K562 (cell line): ENCODE measurements around the gene DHDDS. TPM values are rescaled to one million over a fixed set of nuclear protein-coding genes. Genes with fewer than 3 reads are reported as not detected.

Experiments used
- BACH1 ChIP-seq: fragments of 200-800 bp; sonication (Bioruptor generic); IDR thresholded peaks from 2 replicates; pipeline ENCODE4 v1.6.1; 2016; ENCODE audit warnings: missing genetic modification characterization, missing compliant biosample characterization
- CREM ChIP-seq: IDR thresholded peaks from 2 replicates; pipeline ENCODE4 v1.6.1; 2014; ENCODE audit warnings: antibody characterized with exemption, low read depth
- ETV5 ChIP-seq: sonication (generic); formaldehyde crosslinking; IDR thresholded peaks from 2 replicates; pipeline ENCODE4 v1.4.0; 2020; ENCODE audit warnings: low read depth, mild to moderate bottlenecking, missing genetic modification reagents
- KAT2B ChIP-seq: IDR thresholded peaks from one replicate; pipeline ENCODE4 v1.6.1; 2012; ENCODE audit warnings: low read depth, mild to moderate bottlenecking, control low read depth, inconsistent platforms, low read length, moderate library complexity
- KLF13 ChIP-seq: fragments of 450-650 bp; IDR thresholded peaks from 2 replicates; pipeline ENCODE4 v1.6.1; 2016; ENCODE audit warnings: missing genetic modification characterization, low read depth, mild to moderate bottlenecking, missing compliant biosample characterization, moderate library complexity, borderline replicate concordance
- TBL1XR1 ChIP-seq, 2 experiments: IDR thresholded peaks; 2 replicates each; pipeline ENCODE4 v1.6.1; 2012; ENCODE audit warnings: improper control_type of control experiment in 2 of 2, low read length in 2 of 2, mild to moderate bottlenecking in 1 of 2
- TCF7L2 ChIP-seq: fragments of 150-350 bp; IDR thresholded peaks from 2 replicates; pipeline ENCODE4 v1.6.1; 2016; ENCODE audit warnings: low read depth, mild to moderate bottlenecking, low read length, moderate library complexity
- TCFL5 ChIP-seq: fragments of 250-450 bp; sonication (Bioruptor Pico); conservative IDR thresholded peaks from 2 replicates; pipeline ENCODE4 v1.6.1; 2021; ENCODE audit warnings: mild to moderate bottlenecking, moderate library complexity, matching md5 sums
- ZNF121 ChIP-seq: sonication (generic); formaldehyde crosslinking; conservative IDR thresholded peaks from 2 replicates; pipeline ENCODE4 v1.8.0; 2022; ENCODE audit warnings: missing genetic modification reagents
- ZNF175 ChIP-seq: fragments of 200-800 bp; sonication (Bioruptor generic); IDR thresholded peaks from 2 replicates; pipeline ENCODE4 v1.6.1; 2016; ENCODE audit warnings: low read depth, mild to moderate bottlenecking, missing genetic modification characterization, missing compliant biosample characterization
- polyA plus RNA-seq, 8 experiments: library from polyadenylated mRNA; depleted of rRNA in 4 of 8; stranded (reverse) in 5 of 8; unstranded in 3 of 8; fragments of >200 nt; fragmentation: Nextera tagmentation in 2 of 8; fragmentation: Illumina TruSeq in 1 of 8; extraction: Ambion mirVana in 2 of 8; extraction: Trizol in 1 of 8; gene quantifications; 2 replicates each; pipeline versions ENCODE4 v1.2.1 to v1.2.3, GENCODE V29; 2011 to 2014; ENCODE audit warnings: inconsistent platforms in 1 of 8, missing spikeins in 1 of 8
- total RNA-seq, 7 experiments: library from RNA; depleted of rRNA in 6 of 7; stranded (reverse); fragments of >200 nt in 6 of 7; fragmentation: Illumina TruSeq in 2 of 7; extraction: Trizol in 2 of 7; gene quantifications; 2 replicates each; pipeline versions ENCODE4 v1.2.1 to v1.2.3, GENCODE V29; 2011 to 2021; ENCODE audit warnings: low replicate concordance in 1 of 7
- TF ChIP-seq, protein P1 (sequence below): fragments of 150-350 bp; IDR thresholded peaks from 2 replicates; pipeline ENCODE4 v1.6.1; 2014; ENCODE audit warnings: low read depth, mild to moderate bottlenecking, low read length, borderline replicate concordance
- TF ChIP-seq, protein P2 (sequence below): fragments of 250-450 bp; sonication (Bioruptor Pico); IDR thresholded peaks from 2 replicates; pipeline ENCODE4 v1.4.0; 2020; ENCODE audit warnings: mild to moderate bottlenecking, moderate library complexity
- TF ChIP-seq, protein P3 (sequence below): fragments of 450-650 bp; IDR thresholded peaks from 2 replicates; pipeline ENCODE4 v1.6.1; 2016; ENCODE audit warnings: low read depth

The DHDDS gene
- total and polyA plus RNA-seq, 9 of the 15 experiments (the other 6 are each of a cell fraction or from before 2014, with no cell fraction given): 33.3 to 55.0 (median 44.3) TPM

DNA sequence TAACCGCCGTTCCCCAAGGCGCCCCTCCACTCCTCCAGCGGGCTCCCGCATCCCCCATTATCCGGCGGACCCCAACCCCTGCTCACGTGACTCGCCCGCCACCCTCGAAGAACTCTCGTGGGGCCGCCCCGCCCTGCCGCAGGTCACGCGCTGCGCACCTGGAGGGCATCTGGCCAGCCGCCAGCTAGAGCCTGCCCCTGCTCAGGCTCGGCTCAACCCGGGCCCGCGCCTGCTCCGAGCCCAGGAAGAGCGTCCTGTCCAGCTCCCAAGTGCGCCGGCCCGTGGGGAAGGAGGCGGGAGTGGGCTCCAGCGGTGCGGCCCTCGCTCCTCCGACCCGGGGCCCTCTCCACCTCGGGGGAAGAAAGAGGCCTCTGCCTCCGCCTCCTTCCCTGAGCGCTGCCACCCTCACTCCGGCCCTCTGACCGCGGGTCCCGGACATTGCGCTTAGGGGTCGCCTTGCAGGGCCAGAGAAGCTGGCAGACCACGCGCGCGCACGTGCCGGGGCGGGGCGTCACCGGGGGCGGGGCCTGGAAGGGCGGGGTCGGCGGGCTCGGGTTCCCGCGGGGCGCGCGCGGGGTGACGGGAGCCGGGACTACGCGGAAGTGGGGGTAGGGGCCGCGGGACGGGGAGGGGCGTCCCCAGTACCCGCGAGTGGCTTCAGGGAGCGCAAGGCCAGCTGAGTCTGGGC lies 68.5 kb downstream of the DHDDS start (continued):
- no peak for TF ChIP-seq BACH1
- peak; percentile 53 for TF ChIP-seq CREM
- TF ChIP-seq TCF7L2: no peak
- TF ChIP-seq TBL1XR1 (IDR thresholded peaks at IDR 0.05; ENCODE audit: low read length in 2 of 2): 0 out of 4 replicates have a peak, but pooled peaks of 1 of the 2 experiments have one; percentile 0
- TF ChIP-seq, protein P1, sequence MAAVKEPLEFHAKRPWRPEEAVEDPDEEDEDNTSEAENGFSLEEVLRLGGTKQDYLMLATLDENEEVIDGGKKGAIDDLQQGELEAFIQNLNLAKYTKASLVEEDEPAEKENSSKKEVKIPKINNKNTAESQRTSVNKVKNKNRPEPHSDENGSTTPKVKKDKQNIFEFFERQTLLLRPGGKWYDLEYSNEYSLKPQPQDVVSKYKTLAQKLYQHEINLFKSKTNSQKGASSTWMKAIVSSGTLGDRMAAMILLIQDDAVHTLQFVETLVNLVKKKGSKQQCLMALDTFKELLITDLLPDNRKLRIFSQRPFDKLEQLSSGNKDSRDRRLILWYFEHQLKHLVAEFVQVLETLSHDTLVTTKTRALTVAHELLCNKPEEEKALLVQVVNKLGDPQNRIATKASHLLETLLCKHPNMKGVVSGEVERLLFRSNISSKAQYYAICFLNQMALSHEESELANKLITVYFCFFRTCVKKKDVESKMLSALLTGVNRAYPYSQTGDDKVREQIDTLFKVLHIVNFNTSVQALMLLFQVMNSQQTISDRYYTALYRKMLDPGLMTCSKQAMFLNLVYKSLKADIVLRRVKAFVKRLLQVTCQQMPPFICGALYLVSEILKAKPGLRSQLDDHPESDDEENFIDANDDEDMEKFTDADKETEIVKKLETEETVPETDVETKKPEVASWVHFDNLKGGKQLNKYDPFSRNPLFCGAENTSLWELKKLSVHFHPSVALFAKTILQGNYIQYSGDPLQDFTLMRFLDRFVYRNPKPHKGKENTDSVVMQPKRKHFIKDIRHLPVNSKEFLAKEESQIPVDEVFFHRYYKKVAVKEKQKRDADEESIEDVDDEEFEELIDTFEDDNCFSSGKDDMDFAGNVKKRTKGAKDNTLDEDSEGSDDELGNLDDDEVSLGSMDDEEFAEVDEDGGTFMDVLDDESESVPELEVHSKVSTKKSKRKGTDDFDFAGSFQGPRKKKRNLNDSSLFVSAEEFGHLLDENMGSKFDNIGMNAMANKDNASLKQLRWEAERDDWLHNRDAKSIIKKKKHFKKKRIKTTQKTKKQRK: no peak
- TF ChIP-seq ZNF121 (CRISPR knock-in tag): no peak
- TF ChIP-seq, protein P2, sequence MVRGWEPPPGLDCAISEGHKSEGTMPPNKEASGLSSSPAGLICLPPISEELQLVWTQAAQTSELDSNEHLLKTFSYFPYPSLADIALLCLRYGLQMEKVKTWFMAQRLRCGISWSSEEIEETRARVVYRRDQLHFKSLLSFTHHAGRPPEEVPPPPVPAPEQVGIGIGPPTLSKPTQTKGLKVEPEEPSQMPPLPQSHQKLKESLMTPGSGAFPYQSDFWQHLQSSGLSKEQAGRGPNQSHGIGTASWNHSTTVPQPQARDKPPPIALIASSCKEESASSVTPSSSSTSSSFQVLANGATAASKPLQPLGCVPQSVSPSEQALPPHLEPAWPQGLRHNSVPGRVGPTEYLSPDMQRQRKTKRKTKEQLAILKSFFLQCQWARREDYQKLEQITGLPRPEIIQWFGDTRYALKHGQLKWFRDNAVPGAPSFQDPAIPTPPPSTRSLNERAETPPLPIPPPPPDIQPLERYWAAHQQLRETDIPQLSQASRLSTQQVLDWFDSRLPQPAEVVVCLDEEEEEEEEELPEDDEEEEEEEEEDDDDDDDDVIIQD (CRISPR knock-in tag): no peak
- TF ChIP-seq, protein P3, sequence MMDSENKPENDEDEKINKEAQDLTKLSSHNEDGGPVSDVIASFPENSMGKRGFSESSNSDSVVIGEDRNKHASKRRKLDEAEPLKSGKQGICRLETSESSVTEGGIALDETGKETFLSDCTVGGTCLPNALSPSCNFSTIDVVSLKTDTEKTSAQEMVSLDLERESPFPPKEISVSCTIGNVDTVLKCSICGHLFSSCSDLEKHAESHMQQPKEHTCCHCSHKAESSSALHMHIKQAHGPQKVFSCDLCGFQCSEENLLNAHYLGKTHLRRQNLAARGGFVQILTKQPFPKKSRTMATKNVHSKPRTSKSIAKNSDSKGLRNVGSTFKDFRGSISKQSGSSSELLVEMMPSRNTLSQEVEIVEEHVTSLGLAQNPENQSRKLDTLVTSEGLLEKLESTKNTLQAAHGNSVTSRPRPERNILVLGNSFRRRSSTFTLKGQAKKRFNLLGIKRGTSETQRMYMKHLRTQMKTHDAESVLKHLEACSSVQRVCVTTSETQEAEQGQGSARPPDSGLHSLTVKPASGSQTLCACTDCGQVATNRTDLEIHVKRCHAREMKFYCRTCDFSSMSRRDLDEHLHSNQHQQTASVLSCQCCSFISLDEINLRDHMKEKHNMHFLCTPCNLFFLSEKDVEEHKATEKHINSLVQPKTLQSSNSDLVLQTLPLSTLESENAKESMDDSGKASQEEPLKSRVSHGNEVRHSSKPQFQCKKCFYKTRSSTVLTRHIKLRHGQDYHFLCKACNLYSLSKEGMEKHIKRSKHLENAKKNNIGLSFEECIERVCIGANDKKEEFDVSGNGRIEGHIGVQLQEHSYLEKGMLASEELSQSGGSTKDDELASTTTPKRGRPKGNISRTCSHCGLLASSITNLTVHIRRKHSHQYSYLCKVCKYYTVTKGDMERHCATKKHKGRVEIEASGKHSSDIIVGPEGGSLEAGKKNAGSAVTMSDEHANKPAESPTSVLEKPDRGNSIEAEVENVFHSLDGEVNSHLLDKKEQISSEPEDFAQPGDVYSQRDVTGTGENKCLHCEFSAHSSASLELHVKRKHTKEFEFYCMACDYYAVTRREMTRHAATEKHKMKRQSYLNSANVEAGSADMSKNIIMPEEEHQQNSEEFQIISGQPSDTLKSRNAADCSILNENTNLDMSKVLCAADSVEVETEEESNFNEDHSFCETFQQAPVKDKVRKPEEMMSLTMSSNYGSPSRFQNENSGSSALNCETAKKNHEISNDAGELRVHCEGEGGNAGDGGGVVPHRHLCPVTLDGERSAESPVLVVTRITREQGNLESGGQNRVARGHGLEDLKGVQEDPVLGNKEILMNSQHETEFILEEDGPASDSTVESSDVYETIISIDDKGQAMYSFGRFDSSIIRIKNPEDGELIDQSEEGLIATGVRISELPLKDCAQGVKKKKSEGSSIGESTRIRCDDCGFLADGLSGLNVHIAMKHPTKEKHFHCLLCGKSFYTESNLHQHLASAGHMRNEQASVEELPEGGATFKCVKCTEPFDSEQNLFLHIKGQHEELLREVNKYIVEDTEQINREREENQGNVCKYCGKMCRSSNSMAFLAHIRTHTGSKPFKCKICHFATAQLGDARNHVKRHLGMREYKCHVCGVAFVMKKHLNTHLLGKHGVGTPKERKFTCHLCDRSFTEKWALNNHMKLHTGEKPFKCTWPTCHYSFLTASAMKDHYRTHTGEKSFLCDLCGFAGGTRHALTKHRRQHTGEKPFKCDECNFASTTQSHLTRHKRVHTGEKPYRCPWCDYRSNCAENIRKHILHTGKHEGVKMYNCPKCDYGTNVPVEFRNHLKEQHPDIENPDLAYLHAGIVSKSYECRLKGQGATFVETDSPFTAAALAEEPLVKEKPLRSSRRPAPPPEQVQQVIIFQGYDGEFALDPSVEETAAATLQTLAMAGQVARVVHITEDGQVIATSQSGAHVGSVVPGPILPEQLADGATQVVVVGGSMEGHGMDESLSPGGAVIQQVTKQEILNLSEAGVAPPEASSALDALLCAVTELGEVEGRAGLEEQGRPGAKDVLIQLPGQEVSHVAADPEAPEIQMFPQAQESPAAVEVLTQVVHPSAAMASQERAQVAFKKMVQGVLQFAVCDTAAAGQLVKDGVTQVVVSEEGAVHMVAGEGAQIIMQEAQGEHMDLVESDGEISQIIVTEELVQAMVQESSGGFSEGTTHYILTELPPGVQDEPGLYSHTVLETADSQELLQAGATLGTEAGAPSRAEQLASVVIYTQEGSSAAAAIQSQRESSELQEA: no peak
- no peak for TF ChIP-seq ZNF175
- TF ChIP-seq KLF13: no peak
- no peak for TF ChIP-seq TCFL5 (CRISPR knock-in tag)
- TF ChIP-seq ETV5 (CRISPR knock-in tag): no peak
- no peak for TF ChIP-seq KAT2B
